ENCODE results near the gene MICU2.
"Not testable (repeated sequence)": the region's sequence is repeated elsewhere in the genome, so short reads cannot be mapped to it uniquely, and the experiment has no call there.

The MICU2 gene

DNA sequence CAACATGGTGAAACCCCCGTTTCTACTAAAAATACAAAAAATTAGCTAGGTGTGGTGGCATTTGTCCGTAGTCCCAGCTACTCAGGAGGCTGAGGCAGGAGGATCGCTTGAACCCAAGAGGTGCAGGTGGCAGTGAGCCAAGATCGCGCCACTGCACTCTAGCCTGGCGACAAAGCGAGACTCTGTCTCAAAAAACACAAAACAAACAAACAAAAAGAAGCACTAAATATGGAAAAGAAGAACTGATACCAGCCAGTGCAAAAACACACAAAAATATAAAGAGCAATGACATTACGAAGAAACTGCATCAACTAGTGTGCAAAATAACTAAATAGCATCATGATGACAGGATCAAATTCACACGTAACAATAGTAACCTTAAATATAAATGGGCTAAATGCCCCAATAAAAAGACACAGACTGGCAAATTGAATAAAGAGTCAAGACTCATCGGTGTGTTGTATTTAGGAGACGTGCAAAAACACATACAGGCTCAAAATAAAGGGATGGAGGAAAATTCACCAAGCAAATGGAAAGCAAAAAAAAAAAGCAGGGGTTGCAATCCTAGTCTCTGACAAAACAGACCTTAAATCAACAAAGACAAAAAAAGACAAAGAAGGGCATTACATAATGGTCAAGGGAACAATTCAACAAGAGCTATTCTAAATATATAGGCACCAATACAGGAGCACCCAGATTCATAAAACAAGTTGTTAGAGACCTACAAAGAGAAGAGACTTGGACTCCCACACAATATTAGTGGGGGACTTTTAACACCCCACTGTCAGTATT is 13.1 kb downstream of the MICU2 start:
- not testable (repeated sequence) for DNase-seq

DNA sequence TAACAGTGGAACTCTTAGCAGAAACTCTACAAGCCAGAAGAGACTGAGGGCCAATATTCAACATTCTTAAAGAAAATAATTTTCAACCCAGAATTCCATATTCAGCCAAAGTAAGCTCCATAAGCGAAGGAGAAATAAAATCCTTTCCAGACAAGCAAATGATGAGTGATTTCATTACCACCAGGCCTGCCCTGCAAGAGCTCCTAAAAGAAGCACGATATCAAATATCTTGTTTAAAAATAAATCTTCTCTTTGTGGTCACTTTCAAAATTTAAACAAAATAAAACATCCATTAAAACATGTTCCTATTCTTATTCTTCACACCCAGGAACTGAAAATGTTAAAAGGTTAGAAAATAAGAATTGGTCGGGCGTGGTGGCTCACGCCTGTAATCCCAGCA is 13.7 kb downstream of the MICU2 start:
- no peak for DNase-seq

- DNase-seq, result not testable (repeated sequence)
Observed at GRCh38 chr13:21589510-21589909, 14.5 kb downstream of the MICU2 start.

DNA sequence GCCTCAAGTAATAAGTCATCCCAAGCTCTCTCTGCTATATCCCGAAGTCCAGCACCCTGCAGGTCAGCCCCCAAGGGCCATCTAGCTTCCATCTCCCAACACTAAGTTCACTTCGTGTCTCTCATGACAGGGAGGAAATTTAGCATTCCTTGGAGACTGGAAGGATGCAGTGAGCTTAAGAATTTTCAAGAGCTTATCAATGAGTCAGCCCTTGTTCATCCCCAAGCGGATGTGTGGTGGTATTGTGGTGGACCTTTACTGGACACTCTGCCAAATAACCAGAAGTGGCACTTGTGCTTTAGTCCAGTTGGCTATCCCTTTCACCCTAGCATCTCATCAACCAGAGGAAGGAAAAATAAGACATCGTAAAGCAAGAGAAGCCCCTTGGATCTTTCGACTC is 15.6 kb downstream of the MICU2 start:
- DNase-seq, result not testable (repeated sequence)

DNA sequence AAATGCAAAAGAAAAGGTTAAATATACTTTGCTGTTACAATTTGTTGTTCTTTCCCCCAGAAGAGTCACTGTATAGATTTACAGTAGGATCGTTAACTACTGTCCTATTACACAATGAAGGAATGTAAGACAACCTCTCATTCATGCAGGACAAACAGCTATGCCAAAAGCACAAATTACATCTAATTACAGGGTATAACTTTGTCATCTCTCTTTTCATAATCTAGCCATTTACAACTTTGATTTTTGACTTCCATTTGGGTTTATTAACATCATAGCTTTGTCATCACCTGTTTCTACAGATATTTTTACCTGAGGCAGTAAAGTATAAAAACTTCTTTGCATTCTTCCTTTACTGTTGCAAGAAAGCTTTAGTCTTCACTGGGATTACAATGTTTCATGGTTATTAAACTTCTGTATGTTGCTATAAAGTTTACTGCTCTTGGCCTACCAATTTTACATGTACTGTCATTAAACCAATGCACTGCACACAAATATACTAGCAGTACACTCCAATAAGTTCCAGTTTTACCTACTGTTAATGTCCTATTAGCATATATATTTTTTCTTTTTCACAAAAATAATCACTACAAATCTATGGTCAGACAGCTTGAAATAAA is 18.9 kb downstream of the MICU2 start:
- no peak for DNase-seq

DNA sequence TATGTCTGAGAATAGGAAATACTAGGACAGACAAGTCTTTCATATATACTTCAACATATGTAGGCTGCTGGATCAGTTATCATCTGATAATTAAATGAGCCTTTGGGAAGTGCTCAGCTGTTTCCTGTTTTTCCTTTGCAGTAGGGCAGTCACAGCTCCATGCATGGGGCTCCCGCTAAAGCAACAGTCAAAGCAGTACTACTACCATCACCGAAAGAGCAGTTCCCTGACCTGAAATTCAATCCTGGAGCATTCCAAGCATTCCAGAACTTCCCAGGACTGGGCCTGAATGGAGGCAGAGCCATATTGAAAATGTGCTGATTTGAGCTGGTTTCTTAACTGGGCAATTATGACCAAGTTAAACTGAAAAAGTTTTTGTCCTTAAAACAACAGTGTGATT is 20.5 kb downstream of the MICU2 start:
- DNase-seq, result no peak

GRCh38 chr13:21580736-21581135 is 23.2 kb downstream of the MICU2 start:
- DNase-seq, result no peak

DNA sequence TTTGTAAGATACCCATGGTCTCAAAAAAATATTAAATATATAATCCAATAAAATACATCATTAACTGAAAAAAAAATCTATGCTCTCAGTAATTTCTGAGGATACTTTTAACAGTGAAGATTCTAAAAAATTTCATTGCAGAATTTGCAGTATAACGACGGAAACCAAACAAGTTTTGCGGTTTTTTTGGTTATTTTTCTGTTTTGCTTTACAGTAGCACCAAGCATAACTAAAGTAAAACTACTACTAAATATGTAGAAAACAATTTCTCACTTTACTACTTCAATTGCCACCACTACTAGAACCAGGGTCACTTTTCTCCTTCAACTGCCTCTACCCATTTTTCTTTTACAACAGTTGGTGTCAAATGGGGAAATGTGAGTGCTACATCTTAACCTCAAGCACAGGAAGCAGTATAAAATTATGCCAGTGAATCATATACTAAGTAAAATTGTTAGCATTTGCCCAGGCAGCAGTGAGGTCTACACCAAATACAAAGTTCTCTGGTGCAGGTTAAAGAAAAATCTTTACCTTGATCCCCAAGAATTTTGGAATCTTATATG is 24.1 kb downstream of the MICU2 start:
- no peak for DNase-seq

GRCh38 chr13:21578748-21579147 is 25.2 kb downstream of the MICU2 start:
- DNase-seq, result no peak

GRCh38 chr13:21576426-21576825 is 27.5 kb downstream of the MICU2 start:
- DNase-seq, result no peak

DNA sequence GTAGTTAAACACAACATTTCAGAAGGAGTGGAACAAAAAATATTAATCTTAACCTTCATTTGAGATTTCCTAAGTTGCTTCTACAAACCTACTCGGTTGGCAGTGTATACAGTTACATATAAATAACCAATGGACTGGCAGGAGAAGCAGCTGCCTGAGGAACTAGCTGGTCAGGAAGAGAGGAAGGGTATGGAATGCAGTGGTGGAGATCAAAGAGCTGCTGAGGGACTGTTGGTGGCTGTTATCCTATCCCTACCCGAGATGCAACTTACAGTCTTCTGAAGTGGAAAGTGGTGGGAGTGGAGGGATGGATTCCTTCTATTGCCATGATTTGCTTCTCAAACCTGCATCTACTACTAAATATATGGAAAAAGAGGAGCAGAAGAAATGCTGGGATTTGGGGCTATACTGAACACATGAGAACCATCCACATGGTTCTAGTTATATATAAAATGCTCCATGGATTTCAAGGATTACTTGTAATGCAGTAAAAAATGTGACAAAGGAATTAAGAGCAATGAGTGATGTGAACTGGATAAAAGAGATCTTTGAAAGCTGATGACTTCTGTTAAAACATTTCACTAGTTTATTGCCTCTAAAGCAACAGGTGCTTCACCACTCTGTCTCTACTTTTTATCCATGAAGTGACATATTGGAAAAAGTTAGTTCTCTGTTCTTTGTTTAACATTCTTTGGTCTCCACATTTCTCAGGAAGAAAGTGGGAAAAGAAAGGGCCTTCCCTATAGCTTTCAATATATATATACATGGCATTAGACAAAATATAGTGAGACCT is 29.9 kb downstream of the MICU2 start:
- no peak for DNase-seq

DNA sequence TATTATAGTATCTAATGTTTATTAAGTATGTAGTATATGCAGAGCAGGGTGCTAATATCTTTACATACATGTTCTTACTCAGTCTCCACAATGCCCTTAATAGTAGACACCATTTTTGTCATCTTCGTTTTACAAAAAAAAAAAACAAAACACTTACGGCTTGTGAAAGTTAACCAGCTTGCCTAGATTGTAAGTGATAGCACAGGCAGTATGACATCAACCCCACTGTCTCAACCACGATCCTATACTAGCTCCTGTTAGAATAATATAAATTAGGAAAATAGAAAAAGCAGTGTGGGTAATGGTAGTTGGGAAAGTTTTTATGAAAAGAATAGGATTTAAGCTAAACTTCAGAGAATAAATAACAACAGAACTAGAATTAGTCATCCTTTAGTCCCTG is 34.3 kb downstream of the MICU2 start:
- no peak for DNase-seq

GRCh38 chr13:21568854-21569253 is 35.1 kb downstream of the MICU2 start:
- no peak for DNase-seq

DNA sequence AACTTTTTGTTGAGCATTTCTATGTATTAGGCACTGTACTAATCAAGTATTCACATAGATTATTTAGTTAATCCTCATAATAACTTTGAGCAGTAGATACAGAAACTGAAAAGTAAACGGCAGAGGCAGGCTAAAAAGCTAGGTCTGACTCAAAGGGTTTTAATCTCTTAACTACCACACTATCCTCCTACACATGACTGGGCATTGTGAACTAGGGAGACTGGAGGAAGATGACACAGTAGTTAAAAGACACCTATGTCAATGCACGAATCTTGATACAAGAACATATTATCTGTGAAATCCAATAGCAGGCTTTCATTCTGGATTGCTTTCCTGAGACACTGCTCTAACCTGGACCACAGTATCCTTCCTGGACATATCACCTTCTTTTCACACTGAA is 36.3 kb downstream of the MICU2 start:
- no peak for DNase-seq

DNA sequence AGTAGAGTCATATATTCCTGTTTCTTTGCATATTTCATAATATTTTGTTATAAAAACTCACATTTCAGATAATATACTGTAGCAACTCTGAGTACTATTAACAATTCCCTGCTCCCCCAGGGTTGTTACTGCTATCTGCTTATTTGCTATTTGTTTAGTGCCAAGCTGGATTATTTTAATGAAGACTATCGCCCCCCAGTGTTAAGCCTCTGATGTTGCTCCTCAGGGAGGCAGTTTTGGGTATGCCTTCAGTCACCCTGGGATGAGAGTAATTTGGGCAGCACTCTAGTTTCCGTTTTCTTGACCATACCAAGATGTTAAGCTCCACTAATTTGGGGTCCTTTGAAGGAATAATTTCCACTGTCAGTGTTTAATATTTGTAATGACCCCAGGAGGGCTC is 46.0 kb downstream of the MICU2 start:
- DNase-seq, result no peak

DNA sequence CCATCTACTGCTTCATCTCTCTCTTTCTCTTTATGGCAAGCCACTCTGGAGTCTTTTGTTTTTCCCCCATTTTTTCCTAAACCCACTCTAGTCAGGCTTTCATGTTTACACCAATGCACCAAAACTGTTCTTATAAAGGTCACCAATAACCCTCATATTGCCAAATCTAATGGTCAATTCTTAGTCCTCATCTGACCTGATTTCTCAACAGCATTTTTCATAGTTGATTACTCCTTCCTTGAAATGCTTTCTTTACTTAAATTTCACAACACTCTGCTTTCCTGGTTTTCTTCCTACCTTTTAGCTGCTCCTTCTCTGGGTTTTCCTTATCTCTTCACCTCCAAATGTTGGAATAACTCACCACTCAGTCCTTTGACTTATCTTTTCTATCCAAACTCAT is 47.9 kb downstream of the MICU2 start:
- no peak for DNase-seq

DNA sequence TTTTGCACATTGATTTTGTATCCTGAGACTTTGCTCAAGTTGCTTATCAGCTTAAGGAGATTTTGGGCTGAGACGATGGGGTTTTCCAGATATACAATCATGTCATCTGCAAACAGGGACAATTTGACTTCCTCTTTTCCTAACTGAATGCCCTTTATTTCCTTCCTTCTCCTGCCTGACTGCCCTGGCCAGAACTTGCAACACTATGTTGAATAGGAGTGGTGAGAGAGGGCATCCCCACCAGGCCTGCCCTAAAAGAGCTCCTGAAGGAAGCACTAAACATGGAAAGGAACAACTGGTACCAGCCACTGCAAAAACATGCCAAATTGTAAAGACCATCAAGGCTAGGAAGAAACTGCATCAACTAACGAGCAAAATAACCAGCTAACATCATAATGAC is 50.7 kb downstream of the MICU2 start:
- not testable (repeated sequence) for DNase-seq

GRCh38 chr13:21550918-21551317 is 53.1 kb downstream of the MICU2 start:
- no peak for DNase-seq

- no peak for DNase-seq
Observed at GRCh38 chr13:21549633-21550032, 54.3 kb downstream of the MICU2 start.

DNA sequence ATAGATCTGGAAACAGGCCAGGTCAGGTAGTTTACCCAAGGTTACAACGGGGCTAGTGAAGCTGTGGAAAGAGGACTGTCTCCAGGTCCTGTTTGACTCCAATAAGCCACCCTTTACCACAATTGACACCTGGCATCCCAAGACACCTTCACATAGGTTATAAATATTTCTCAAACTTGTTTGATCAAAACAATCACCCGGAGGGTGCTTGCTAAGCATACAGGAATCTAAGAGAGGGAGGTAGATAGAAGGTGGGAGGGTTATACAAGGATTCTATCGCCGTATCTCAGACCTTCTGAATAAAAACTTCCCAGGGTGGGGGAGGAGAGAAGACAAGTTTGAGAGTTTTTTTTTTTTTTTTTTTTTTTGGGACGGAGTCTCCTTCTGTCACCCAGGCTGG is 55.4 kb downstream of the MICU2 start:
- DNase-seq, result no peak

DNA sequence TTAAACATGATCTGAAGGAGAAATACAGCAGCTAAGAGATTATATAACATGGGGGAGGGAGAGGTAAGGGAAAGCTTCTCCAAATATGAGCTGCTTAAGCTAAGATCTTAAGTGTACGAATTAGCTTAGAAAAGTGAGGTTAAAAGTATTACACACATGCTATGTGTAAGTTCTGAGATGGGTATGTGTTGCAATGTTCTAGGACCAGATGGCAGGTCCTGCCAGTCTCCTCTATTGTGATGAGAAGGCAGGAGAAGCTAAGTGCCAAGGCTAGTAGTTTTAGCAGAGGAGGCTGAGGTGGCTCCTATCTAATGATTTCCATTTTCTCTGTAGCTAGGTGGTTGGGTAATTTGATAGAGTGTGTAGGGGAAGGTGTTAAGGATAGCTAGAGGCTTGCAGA is 57.6 kb downstream of the MICU2 start:
- no peak for DNase-seq

- no peak for DNase-seq
Observed at GRCh38 chr13:21544515-21544914, 59.5 kb downstream of the MICU2 start.

- DNase-seq, result no peak
Observed at GRCh38 chr13:21542563-21542962, 61.4 kb downstream of the MICU2 start.

GRCh38 chr13:21541980-21542379 is 62.0 kb downstream of the MICU2 start:
- DNase-seq, result no peak

Data from NCI-H1417 treated with DMSO at 0.1 percent for 48 hours (cell line).